GM12872 (cell line): ENCODE data around the gene MBLAC1.

ENCODE experiments used
- CTCF ChIP-seq: IDR thresholded peaks from 3 replicates; pipeline ENCODE4 v1.5.1; 2011; ENCODE audit warnings: low read depth, mild to moderate bottlenecking, low read length, moderate library complexity; ENCODE audit not compliant: insufficient read depth

MBLAC1 gene

GRCh38 chr7:100152937-100153666 lies 26.3 kb downstream of the MBLAC1 start:
- TF ChIP-seq CTCF: no peak

- no peak for TF ChIP-seq CTCF
Observed at GRCh38 chr7:100153708-100154535, 27.2 kb downstream of the MBLAC1 start.

GRCh38 chr7:100154651-100155491 lies 28.1 kb downstream of the MBLAC1 start:
- TF ChIP-seq CTCF: no peak

- no peak for TF ChIP-seq CTCF
Observed at GRCh38 chr7:100155553-100156317, 29.0 kb downstream of the MBLAC1 start.

GRCh38 chr7:100156331-100157068 lies 29.7 kb downstream of the MBLAC1 start:
- no peak for TF ChIP-seq CTCF

- TF ChIP-seq CTCF: no peak
Observed at GRCh38 chr7:100157069-100157333, 30.2 kb downstream of the MBLAC1 start.
